ENCODE data around the gene ZNF106.

ZNF106 gene

GRCh38 chr15:42449770-42450424, 41.0 kb downstream of the ZNF106 start:
- Histone ChIP-seq H3K36me3 (ENCODE audit: control insufficient read depth, insufficient read depth, low read length) (peaks cover 45% of the 10 kb centered on the region), H3K4me3 (ENCODE audit: insufficient read depth, low read depth, low read length) (no peak overlapping the region)
- WGBS, 2 experiments = 95 to 97% methylated on average over 13 of the region's 13 CpGs

DNA sequence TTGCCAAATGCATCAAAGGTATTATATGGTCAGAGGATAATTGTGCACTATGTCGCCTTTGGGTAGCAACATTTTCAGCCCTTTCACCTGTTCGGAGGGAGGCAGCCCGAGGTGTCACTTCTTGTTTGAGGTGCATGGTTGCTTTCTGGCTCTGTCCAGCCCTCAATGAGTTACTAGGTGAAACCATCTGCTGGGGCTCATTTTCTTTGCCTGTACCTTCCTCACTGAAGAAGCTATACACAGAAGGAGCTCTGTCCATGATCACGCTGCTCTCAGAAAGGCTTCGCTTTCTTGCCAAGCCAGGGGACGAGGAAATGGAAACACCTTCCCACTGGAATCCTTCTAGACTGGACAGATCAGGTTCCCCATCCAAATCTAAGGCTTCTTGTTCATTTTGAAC, 42.7 kb downstream of the ZNF106 start:
- 94 to 96% methylated on average over 6 of the region's 6 CpGs for WGBS, 2 experiments
- Histone ChIP-seq H3K4me1 (ENCODE audit: control insufficient read depth, insufficient read depth, low read length) (no peaks in the 10 kb centered on the region), H3K4me3 (ENCODE audit: insufficient read depth, low read depth, low read length) (no peak overlapping the region), H3K27ac (ENCODE audit: insufficient read depth, low read depth, low read length, poor library complexity, severe bottlenecking) (no peak overlapping the region), H3K36me3 (ENCODE audit: control insufficient read depth, insufficient read depth, low read length) (peaks cover 52% of the 10 kb centered on the region), H3K9me3 (ENCODE audit: control insufficient read depth, low read length) (no peaks in the 10 kb centered on the region), H3K27me3 (ENCODE audit: control insufficient read depth, insufficient read depth, low read length, poor library complexity, severe bottlenecking) (no peaks in the 10 kb centered on the region)

More at GRCh38 chr15:42449770-42450424, 41.0 kb downstream of the ZNF106 start:
- no peaks in the 10 kb centered on the region for H3K9me3 ChIP-seq (ENCODE audit: control insufficient read depth, low read length)
- H3K4me1 ChIP-seq (ENCODE audit: control insufficient read depth, insufficient read depth, low read length) = no peaks in the 10 kb centered on the region
- H3K27ac ChIP-seq (ENCODE audit: insufficient read depth, low read depth, low read length, poor library complexity, severe bottlenecking) = no peak overlapping the region
- H3K27me3 ChIP-seq (ENCODE audit: control insufficient read depth, insufficient read depth, low read length, poor library complexity, severe bottlenecking) = no peaks in the 10 kb centered on the region

GRCh38 chr15:42447599-42447998, 43.3 kb downstream of the ZNF106 start:
- Histone ChIP-seq H3K4me1 (ENCODE audit: control insufficient read depth, insufficient read depth, low read length) (no peaks in the 10 kb centered on the region), H3K9me3 (ENCODE audit: control insufficient read depth, low read length) (no peaks in the 10 kb centered on the region), H3K36me3 (ENCODE audit: control insufficient read depth, insufficient read depth, low read length) (peaks cover 52% of the 10 kb centered on the region), H3K27me3 (ENCODE audit: control insufficient read depth, insufficient read depth, low read length, poor library complexity, severe bottlenecking) (no peaks in the 10 kb centered on the region), H3K4me3 (ENCODE audit: insufficient read depth, low read depth, low read length) (no peak overlapping the region), H3K27ac (ENCODE audit: insufficient read depth, low read depth, low read length, poor library complexity, severe bottlenecking) (no peak overlapping the region)
- 98% methylated on average over 2 of the region's 2 CpGs for WGBS, 2 experiments

DNA sequence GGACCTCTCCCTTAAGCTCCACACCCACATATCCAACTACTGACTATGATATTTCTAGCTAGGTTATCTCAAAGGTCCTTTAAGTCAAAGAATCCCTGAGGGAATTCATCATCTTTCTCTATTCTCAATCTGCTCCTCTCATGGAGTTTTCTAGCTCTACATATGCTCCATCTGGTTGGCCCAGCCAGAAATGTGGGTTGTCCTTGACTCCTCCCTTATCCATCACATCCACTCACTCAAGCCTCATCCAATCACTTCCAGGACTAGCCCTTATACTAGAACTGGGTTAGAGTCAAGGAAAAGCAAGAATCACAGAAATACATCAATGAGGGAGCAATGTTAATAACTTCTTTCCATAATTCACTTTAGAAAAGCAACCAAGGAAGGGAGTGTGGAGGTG, 45.4 kb downstream of the ZNF106 start:
- Histone ChIP-seq H3K4me1 (ENCODE audit: control insufficient read depth, insufficient read depth, low read length) (no peaks in the 10 kb centered on the region), H3K36me3 (ENCODE audit: control insufficient read depth, insufficient read depth, low read length) (peaks cover 39% of the 10 kb centered on the region), H3K27ac (ENCODE audit: insufficient read depth, low read depth, low read length, poor library complexity, severe bottlenecking) (no peak overlapping the region), H3K9me3 (ENCODE audit: control insufficient read depth, low read length) (no peaks in the 10 kb centered on the region), H3K4me3 (ENCODE audit: insufficient read depth, low read depth, low read length) (no peak overlapping the region), H3K27me3 (ENCODE audit: control insufficient read depth, insufficient read depth, low read length, poor library complexity, severe bottlenecking) (no peaks in the 10 kb centered on the region)

GRCh38 chr15:42444415-42445063, 46.4 kb downstream of the ZNF106 start:
- H3K9me3 ChIP-seq (ENCODE audit: control insufficient read depth, low read length) = no peaks in the 10 kb centered on the region
- no peak overlapping the region for H3K27ac ChIP-seq (ENCODE audit: insufficient read depth, low read depth, low read length, poor library complexity, severe bottlenecking)
- no peaks in the 10 kb centered on the region for H3K4me1 ChIP-seq (ENCODE audit: control insufficient read depth, insufficient read depth, low read length)
- H3K27me3 ChIP-seq (ENCODE audit: control insufficient read depth, insufficient read depth, low read length, poor library complexity, severe bottlenecking) = no peaks in the 10 kb centered on the region
- H3K4me3 ChIP-seq (ENCODE audit: insufficient read depth, low read depth, low read length) = no peak overlapping the region
- 92 to 96% methylated on average over 5 of the region's 5 CpGs for WGBS, 2 experiments
- H3K36me3 ChIP-seq (ENCODE audit: control insufficient read depth, insufficient read depth, low read length) = peaks cover 32% of the 10 kb centered on the region

DNA sequence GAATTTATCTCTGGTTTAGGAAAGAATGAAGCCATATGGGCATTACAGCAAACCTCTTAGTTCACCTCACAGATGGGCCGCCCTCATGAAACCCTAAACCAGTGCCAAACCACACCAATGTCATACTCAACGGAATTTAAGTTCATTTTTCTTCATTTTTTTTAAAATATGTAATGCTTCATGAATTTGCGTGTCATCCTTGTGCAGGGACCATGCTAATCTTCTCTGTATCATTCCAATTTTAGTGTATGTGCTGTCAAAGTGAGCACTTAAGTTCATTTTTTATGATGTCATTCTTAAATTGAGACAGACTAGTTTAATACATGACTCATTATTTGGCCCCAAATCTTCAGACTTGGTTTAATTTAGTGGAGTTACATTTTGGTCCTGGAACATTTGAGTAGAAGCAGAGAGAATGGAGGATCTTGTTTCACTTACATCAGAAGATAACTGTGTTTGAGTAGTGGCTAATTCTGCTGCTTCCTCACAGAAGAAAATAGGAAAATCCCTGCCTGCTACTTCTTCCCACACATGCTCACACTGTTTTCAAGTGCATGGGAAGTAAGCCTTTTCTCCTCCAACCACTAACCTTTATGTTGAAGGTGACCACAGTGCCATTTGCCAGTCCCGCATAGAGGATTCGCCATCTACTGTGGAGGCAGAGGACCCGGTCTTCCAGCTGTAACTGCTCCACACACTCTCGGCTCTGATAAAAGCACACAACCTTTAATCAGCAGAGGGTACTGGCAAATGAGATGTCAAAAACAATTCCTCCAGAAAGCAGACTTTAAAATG, 63.3 kb downstream of the ZNF106 start:
- H3K4me3 ChIP-seq (ENCODE audit: insufficient read depth, low read depth, low read length) = no peak overlapping the region
- no peaks in the 10 kb centered on the region for H3K27me3 ChIP-seq (ENCODE audit: control insufficient read depth, insufficient read depth, low read length, poor library complexity, severe bottlenecking)
- peaks cover 56% of the 10 kb centered on the region for H3K36me3 ChIP-seq (ENCODE audit: control insufficient read depth, insufficient read depth, low read length)
- H3K9me3 ChIP-seq (ENCODE audit: control insufficient read depth, low read length) = no peaks in the 10 kb centered on the region
- no peaks in the 10 kb centered on the region for H3K4me1 ChIP-seq (ENCODE audit: control insufficient read depth, insufficient read depth, low read length)
- WGBS, 2 experiments = 89 to 94% methylated on average over 7 of the region's 7 CpGs
- no peak overlapping the region for H3K27ac ChIP-seq (ENCODE audit: insufficient read depth, low read depth, low read length, poor library complexity, severe bottlenecking)

DNA sequence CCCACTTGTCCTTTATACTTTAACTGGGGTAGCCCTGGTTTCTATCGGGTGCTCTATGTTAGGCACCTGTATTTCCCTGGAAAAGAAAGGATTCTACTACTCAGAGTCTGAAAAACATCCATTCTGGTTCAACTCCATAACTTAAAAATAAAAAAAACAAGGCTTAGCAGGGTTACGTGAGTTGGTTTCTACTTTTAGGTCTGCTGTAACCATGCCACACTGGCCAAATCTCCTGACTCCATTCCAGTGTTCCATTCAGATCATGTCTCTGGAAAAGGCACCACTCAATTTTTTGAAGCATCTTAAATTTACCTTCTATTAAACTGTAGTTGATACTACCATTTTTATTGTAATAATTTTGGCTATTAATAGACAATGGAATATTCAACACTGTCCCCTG, 69.6 kb downstream of the ZNF106 start:
- no peak overlapping the region for H3K4me3 ChIP-seq (ENCODE audit: insufficient read depth, low read depth, low read length)
- H3K4me1 ChIP-seq (ENCODE audit: control insufficient read depth, insufficient read depth, low read length) = no peaks in the 10 kb centered on the region
- H3K9me3 ChIP-seq (ENCODE audit: control insufficient read depth, low read length) = no peaks in the 10 kb centered on the region
- no peak overlapping the region for H3K27ac ChIP-seq (ENCODE audit: insufficient read depth, low read depth, low read length, poor library complexity, severe bottlenecking)
- WGBS, 2 experiments = 95% methylated on average over 2 of the region's 2 CpGs
- peaks cover 62% of the 10 kb centered on the region for H3K36me3 ChIP-seq (ENCODE audit: control insufficient read depth, insufficient read depth, low read length)
- H3K27me3 ChIP-seq (ENCODE audit: control insufficient read depth, insufficient read depth, low read length, poor library complexity, severe bottlenecking) = no peaks in the 10 kb centered on the region

GRCh38 chr15:42419369-42419768, 71.6 kb downstream of the ZNF106 start:
- no peak overlapping the region for H3K27ac ChIP-seq (ENCODE audit: insufficient read depth, low read depth, low read length, poor library complexity, severe bottlenecking)
- H3K9me3 ChIP-seq (ENCODE audit: control insufficient read depth, low read length) = no peaks in the 10 kb centered on the region
- WGBS, 2 experiments = 87 to 90% methylated on average over 7 of the region's 7 CpGs
- no peaks in the 10 kb centered on the region for H3K4me1 ChIP-seq (ENCODE audit: control insufficient read depth, insufficient read depth, low read length)
- no peaks in the 10 kb centered on the region for H3K27me3 ChIP-seq (ENCODE audit: control insufficient read depth, insufficient read depth, low read length, poor library complexity, severe bottlenecking)
- H3K4me3 ChIP-seq (ENCODE audit: insufficient read depth, low read depth, low read length) = no peak overlapping the region
- H3K36me3 ChIP-seq (ENCODE audit: control insufficient read depth, insufficient read depth, low read length) = peaks cover 59% of the 10 kb centered on the region

- H3K36me3 ChIP-seq (ENCODE audit: control insufficient read depth, insufficient read depth, low read length) = peaks cover 34% of the 10 kb centered on the region
- WGBS, 2 experiments = 90 to 97% methylated on average over 2 of the region's 2 CpGs
Observed at GRCh38 chr15:42413920-42414319, 77.0 kb downstream of the ZNF106 start.

DNA sequence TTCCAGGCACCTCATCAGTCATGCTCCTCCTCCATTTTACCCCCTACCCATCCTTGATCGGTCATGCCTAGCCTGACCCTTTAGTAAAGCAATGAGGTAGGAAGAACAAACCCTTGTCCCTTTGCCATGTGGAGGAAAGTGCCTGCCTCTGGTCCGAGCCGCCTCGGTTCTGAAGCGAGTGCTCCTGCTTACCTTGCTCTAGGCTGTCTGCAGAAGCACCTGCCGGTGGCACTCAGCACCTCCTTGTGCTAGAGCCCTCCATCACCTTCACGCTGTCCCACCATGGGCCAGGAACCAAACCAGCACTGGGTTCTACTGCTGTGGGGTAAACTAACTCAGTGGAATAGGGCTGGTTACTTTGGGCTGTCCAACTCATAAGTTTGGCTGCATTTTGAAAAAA, 79.1 kb downstream of the ZNF106 start:
- 94 to 97% methylated on average over 7 of the region's 7 CpGs for WGBS, 2 experiments
- Histone ChIP-seq H3K4me3 (ENCODE audit: insufficient read depth, low read depth, low read length) (no peak overlapping the region), H3K27ac (ENCODE audit: insufficient read depth, low read depth, low read length, poor library complexity, severe bottlenecking) (no peak overlapping the region), H3K36me3 (ENCODE audit: control insufficient read depth, insufficient read depth, low read length) (peaks cover 18% of the 10 kb centered on the region), H3K4me1 (ENCODE audit: control insufficient read depth, insufficient read depth, low read length) (no peaks in the 10 kb centered on the region), H3K9me3 (ENCODE audit: control insufficient read depth, low read length) (no peaks in the 10 kb centered on the region), H3K27me3 (ENCODE audit: control insufficient read depth, insufficient read depth, low read length, poor library complexity, severe bottlenecking) (no peaks in the 10 kb centered on the region)

More at GRCh38 chr15:42413920-42414319, 77.0 kb downstream of the ZNF106 start:
- Histone ChIP-seq H3K4me3 (ENCODE audit: insufficient read depth, low read depth, low read length) (no peak overlapping the region), H3K27me3 (ENCODE audit: control insufficient read depth, insufficient read depth, low read length, poor library complexity, severe bottlenecking) (no peaks in the 10 kb centered on the region), H3K27ac (ENCODE audit: insufficient read depth, low read depth, low read length, poor library complexity, severe bottlenecking) (no peak overlapping the region), H3K4me1 (ENCODE audit: control insufficient read depth, insufficient read depth, low read length) (no peaks in the 10 kb centered on the region), H3K9me3 (ENCODE audit: control insufficient read depth, low read length) (no peaks in the 10 kb centered on the region)
